GM10266 (cell line): ENCODE results near the gene HEATR5B.
"Not testable (repeated sequence)": the region's sequence is repeated elsewhere in the genome, so short reads cannot be mapped to it uniquely, and the experiment has no call there.

Experiments used
- DNase-seq: peaks from one replicate; pipeline ENCODE4 v3.0.0; 2012; ENCODE audit errors: extremely low spot score
- CTCF ChIP-seq: IDR thresholded peaks from 2 replicates; pipeline ENCODE4 v1.5.1; 2012; ENCODE audit warnings: mild to moderate bottlenecking, low read depth; ENCODE audit not compliant: control insufficient read depth, insufficient read depth; ENCODE audit errors: missing control alignments

Gene HEATR5B

GRCh38 chr2:36941867-36942266 lies 142.3 kb downstream of the HEATR5B start:
- TF ChIP-seq CTCF: no peak
- no peak for DNase-seq

GRCh38 chr2:36936526-36936925 lies 147.6 kb downstream of the HEATR5B start:
- not testable (repeated sequence) for DNase-seq

GRCh38 chr2:36931688-36932087 lies 152.5 kb downstream of the HEATR5B start:
- DNase-seq: not testable (repeated sequence)
